Progenitor cell of endocrine pancreas (in vitro differentiated cells): ENCODE measurements around the gene RASSF1. TPM values are rescaled to one million over a fixed set of nuclear protein-coding genes. Genes with fewer than 3 reads are reported as not detected.

Experiments
- DNase-seq: peaks from one replicate; pipeline ENCODE4 v3.0.0; 2021; ENCODE audit warnings: low spot score; ENCODE audit not compliant: unreplicated experiment
- H3K27ac Mint-ChIP-seq: 2 replicates; pipeline ENCODE4 v1.8.0; 2021; ENCODE audit warnings: mild to moderate bottlenecking, moderate library complexity, mixed read lengths
- H3K27me3 Mint-ChIP-seq: 2 replicates; pipeline ENCODE4 v1.8.0; 2021; ENCODE audit warnings: mixed read lengths
- H3K36me3 Mint-ChIP-seq: 2 replicates; pipeline ENCODE4 v1.8.0; 2022; ENCODE audit warnings: mixed read lengths; ENCODE audit not compliant: insufficient read depth
- H3K4me1 Mint-ChIP-seq: 2 replicates; pipeline ENCODE4 v1.8.0; 2021; ENCODE audit warnings: low read depth, mixed read lengths
- H3K4me3 Mint-ChIP-seq: 2 replicates; pipeline ENCODE4 v1.8.0; 2021; ENCODE audit warnings: low read depth, mild to moderate bottlenecking, moderate library complexity, mixed read lengths
- H3K9me3 Mint-ChIP-seq: 2 replicates; pipeline ENCODE4 v1.8.0; 2021; ENCODE audit warnings: low read depth, mixed read lengths
- CTCF ChIP-seq: fragments of 200-600 bp; sonication (generic); IDR thresholded peaks from one replicate; pipeline ENCODE4 v1.5.0; 2021; ENCODE audit warnings: antibody characterized with exemption, mild to moderate bottlenecking; ENCODE audit not compliant: unreplicated experiment
- total RNA-seq: library from RNA; stranded (reverse); gene quantifications from 2 replicates; pipeline ENCODE4 v1.2.1, GENCODE V29; 2021

RASSF1 gene
- total RNA-seq, 1 donor from 2014 or later, result 11.7 TPM

GRCh38 chr3:50372349-50372748 is 31.7 kb upstream of the RASSF1 start:
- peaks cover 2% of the 10 kb centered on the region for H3K4me1 Mint-ChIP-seq
- no peak overlapping the region for H3K4me3 Mint-ChIP-seq
- no peak for DNase-seq
- no peak overlapping the region for H3K27ac Mint-ChIP-seq
- H3K36me3 Mint-ChIP-seq, result no peaks in the 10 kb centered on the region
- H3K27me3 Mint-ChIP-seq, result peaks cover 6% of the 10 kb centered on the region
- no peaks in the 10 kb centered on the region for H3K9me3 Mint-ChIP-seq
- no peak for TF ChIP-seq CTCF

GRCh38 chr3:50371133-50371685 is 30.6 kb upstream of the RASSF1 start:
- no peak for TF ChIP-seq CTCF
- H3K27me3 Mint-ChIP-seq, result peaks cover 6% of the 10 kb centered on the region
- H3K9me3 Mint-ChIP-seq, result no peaks in the 10 kb centered on the region
- no peak overlapping the region for H3K27ac Mint-ChIP-seq
- no peaks in the 10 kb centered on the region for H3K36me3 Mint-ChIP-seq
- no peak for DNase-seq
- H3K4me1 Mint-ChIP-seq, result peaks cover 2% of the 10 kb centered on the region
- no peak overlapping the region for H3K4me3 Mint-ChIP-seq

- no peak for TF ChIP-seq CTCF
- H3K36me3 Mint-ChIP-seq, result no peaks in the 10 kb centered on the region
- H3K4me1 Mint-ChIP-seq, result peaks cover 2% of the 10 kb centered on the region
- H3K27ac Mint-ChIP-seq, result no peak overlapping the region
- no peak overlapping the region for H3K4me3 Mint-ChIP-seq
- no peak for DNase-seq
- H3K9me3 Mint-ChIP-seq, result no peaks in the 10 kb centered on the region
- peaks cover 6% of the 10 kb centered on the region for H3K27me3 Mint-ChIP-seq
Observed at GRCh38 chr3:50370594-50370993, 30.0 kb upstream of the RASSF1 start.

- Mint-ChIP-seq H3K4me1 (peaks cover 2% of the 10 kb centered on the region), H3K27ac (peak overlapping the region; percentile 68), H3K4me3 (no peak overlapping the region), H3K9me3 (no peaks in the 10 kb centered on the region), H3K36me3 (no peaks in the 10 kb centered on the region), H3K27me3 (peaks cover 6% of the 10 kb centered on the region)
- TF ChIP-seq CTCF, result no peak
- DNase-seq, result no peak
Observed at GRCh38 chr3:50369012-50369670, 28.5 kb upstream of the RASSF1 start.

DNA sequence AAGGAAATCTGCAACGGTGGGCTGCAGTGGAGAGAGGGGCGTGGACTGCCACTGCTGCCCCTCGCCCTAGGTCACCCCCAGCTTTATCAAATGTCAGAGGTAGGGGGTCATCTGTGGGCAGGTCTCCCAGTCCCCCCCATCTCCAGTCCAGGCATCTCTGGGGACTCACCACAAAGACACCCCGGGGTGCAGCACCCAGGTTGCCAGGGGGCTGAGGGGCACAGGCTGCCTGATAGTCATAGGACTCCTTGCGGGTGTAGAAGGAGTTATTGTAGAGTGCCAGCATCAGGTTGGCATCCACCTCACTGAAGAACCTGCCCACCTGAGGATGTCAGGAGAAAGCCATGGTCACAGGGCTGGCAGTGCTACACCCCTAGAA is 25.2 kb upstream of the RASSF1 start:
- DNase-seq, result no peak
- H3K36me3 Mint-ChIP-seq, result no peaks in the 10 kb centered on the region
- peak overlapping the region; percentile 71 for H3K4me3 Mint-ChIP-seq
- peaks cover 6% of the 10 kb centered on the region for H3K27me3 Mint-ChIP-seq
- no peak for TF ChIP-seq CTCF
- no peaks in the 10 kb centered on the region for H3K9me3 Mint-ChIP-seq
- peak overlapping the region; percentile 74 for H3K27ac Mint-ChIP-seq
- H3K4me1 Mint-ChIP-seq, result no peaks in the 10 kb centered on the region
